ES-I3 (cell line): ENCODE measurements around the gene KRT17.
"Not testable (repeated sequence)": the region's sequence is repeated elsewhere in the genome, so short reads cannot be mapped to it uniquely, and the experiment has no call there.

Experiments
- H3K36me3 ChIP-seq: 2 replicates; pipeline ENCODE4 v1.6.1; 2013; ENCODE audit warnings: mild to moderate bottlenecking, low read length, control low read depth, moderate library complexity; ENCODE audit not compliant: insufficient read depth
- H3K4me1 ChIP-seq: 2 replicates; pipeline ENCODE4 v1.6.1; 2013; ENCODE audit warnings: mild to moderate bottlenecking, control low read depth, low read length; ENCODE audit not compliant: insufficient read depth
- H3K9ac ChIP-seq: 2 replicates; pipeline ENCODE4 v1.6.1; 2013; ENCODE audit warnings: low read depth, mild to moderate bottlenecking, low read length, moderate library complexity
- H3K9me3 ChIP-seq: 2 replicates; pipeline ENCODE4 v1.6.1; 2013; ENCODE audit warnings: mild to moderate bottlenecking, low read length, moderate library complexity; ENCODE audit not compliant: control insufficient read depth, insufficient read depth

Gene KRT17

DNA sequence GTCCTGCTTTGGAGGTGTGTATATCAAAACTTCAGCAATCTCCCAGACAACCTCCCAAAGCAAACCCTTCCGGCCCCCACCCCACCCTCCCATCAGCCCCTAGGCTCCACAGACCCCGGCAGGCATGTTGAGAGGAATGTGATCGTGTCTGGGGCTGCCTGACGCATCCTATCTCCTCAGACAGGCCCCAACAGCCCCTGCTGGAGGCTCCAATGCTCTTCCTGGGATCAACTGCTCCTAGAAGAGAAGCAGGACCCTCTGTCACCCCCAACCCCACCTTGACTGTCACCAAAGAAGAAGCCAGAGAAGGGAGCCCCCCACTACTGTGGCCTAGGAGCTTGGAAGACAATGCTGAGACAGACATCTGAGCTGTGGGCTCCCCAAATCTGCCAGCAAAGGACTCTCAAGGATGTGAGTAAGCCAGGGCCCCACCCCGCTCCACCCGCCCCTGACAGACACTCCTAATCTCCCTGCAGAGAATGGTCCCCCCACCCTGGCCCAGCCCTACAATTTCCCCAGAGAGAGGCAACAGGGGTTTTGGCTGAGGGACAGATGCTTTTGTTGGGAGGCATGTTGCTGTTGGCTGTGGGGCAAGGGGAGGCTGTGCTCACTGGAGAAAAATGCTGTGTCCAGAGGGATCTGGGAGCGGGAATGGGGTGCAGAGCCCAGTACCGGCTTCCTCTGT is 36.1 kb downstream of the KRT17 start:
- H3K9me3 ChIP-seq: no peaks in the 10 kb centered on the region
- no peaks in the 10 kb centered on the region for H3K36me3 ChIP-seq
- H3K9ac ChIP-seq: no peak overlapping the region
- H3K4me1 ChIP-seq: no peaks in the 10 kb centered on the region; the same call in 1 of the 2 replicates

DNA sequence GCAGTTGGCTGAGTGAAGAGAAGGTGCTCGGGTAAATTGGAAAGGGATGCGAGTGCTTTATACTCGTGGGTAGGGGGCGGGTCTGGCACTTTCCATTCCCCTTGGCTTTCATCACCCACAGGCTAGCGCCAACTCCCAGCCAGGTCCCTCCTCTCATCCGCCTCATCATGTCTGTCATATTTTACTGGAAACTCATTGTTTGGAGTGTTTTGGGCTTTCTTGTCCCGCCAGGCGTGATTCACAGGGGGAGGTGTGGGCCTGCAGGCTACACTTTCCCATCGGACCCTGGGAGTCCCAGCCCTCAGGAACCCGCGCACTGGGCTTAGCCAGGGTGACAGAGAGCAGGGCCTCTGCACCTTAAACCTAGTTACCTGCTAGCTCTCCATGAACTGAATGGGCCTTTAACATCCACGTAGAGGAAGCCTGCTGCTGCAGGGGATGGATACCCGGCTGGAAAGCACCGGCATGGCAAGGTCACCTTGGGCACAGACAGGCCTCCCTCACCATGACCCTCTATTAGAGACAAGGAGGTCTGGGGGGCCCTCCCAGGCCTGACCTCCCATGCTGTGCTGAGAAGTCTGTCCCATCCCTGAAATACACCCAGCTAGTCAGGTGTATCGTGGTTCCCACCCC is 37.4 kb downstream of the KRT17 start, which contains the start of gene KRT14:
Gene KRT14 (minus strand): TSS at position 33 of the 633 bp plus-strand sequence. CDS start 61 bp downstream, outside the sequence.
- H3K4me1 ChIP-seq: no peaks in the 10 kb centered on the region
- no peak within 1 kb of the TSS for H3K9ac ChIP-seq
- H3K9me3 ChIP-seq: no peaks in the 10 kb centered on the region
- H3K36me3 ChIP-seq: no peaks in the 10 kb centered on the region

DNA sequence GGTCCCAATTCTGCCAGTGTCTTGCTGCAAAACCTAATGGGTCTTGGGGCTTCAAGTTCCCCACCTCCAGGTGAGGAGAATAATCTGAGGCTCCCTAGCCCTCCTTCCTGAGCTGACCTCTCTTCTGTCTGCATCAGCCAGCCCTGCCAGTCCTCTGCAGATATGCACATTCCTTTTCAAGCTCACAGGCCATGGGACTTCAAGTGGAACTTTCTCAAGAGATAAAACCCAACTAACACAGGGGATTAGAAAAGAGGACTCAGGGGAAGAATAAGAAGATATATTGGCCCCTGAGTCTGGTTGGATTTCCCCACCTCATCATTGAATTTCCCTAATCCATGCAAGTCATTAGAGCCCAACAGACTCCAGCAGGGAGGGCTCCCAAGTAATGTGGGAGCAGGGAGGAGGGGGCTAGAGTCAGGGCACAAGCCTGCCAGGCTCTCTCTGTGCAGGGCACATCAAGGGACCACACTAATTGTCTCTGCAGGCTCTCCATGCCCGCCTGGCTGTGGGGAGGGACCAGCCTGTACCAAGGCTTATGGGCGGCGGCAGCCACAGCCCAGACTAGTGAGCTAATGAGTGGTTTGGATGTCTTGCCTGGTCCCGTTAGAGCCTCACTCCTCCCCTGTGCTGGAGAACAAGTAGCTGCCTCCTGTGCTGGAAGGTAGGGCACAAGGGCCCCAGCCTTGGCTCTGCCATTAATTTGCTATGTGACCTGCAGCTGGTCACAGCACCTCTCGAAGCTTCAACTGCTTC is 38.9 kb downstream of the KRT17 start:
- Histone ChIP-seq H3K9me3 (no peaks in the 10 kb centered on the region), H3K4me1 (no peaks in the 10 kb centered on the region), H3K9ac (no peak overlapping the region), H3K36me3 (no peaks in the 10 kb centered on the region)

DNA sequence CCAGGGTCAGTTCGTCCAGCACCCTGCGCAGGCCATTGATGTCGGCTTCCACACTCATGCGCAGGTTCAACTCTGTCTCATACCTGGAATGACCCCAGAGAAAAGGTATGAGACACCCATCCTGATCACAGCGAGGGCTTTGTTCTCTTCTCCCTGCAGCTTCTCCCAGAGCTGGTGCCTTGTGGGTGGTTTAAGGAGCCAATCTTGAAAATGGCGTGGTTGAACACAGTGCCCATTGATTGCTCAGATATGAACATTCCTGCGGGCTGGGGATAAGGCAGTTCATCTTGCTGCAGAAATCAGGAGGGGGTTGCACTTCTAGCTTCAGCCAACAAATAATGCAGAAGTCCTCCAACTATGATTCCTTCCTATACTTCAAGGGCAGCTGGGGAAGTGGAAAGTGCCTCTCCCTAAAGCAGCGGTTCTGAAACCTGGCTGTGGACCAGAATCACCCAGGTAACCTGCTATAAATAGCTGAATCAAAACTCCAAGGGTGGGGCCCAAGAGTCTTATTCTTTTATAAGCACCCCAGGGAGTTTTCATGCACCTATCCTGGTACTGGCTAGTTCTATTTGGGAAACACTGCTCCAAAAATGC is 39.9 kb downstream of the KRT17 start:
- not testable (repeated sequence) for H3K36me3 ChIP-seq, H3K9me3 ChIP-seq, H3K4me1 ChIP-seq, H3K9ac ChIP-seq

DNA sequence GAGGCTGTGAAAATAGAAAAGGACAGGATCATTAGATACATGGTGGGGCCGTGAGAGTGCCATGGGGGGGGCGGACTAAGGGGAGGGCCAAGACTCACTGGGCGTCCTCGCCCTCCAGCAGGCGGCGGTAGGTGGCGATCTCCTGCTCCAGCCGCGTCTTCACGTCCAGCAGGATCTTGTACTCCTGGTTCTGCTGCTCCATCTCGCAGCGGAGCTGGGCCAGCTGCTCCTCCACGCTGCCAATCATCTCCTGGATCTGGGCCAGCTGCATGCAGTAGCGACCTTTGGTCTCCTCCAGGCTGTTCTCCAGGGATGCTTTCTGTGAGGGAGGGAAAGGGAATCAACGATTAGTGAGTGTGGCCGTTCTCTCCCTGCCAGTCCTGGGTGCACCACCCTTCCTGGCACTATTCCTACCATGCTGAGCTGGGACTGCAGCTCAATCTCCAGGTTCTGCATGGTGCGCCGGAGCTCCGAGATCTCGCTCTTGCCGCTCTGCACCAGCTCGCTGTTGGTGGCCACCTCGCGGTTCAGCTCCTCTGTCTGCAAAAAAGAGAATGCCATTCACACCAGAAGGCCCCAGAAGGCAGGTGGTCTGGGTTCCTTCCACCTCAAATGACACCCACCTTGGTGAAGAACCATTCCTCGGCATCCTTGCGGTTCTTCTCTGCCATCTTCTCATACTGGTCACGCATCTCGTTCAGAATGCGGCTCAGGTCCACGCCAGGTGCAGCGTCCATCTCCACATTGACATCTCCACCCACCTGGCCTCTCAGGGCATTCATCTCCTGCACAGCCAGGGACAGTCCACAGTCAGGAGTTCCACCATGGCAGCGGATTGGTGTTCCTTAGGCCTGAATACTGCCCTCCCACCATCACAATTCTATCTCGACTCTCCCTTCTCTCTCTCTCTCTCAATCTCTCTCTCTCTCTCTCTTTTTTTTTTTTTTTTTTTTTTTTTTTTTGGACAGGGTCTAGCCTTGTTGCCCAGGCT is 40.9 kb downstream of the KRT17 start:
- H3K9ac ChIP-seq: no peak overlapping the region
- peaks cover 4% of the 10 kb centered on the region; the same call in 1 of the 2 replicates for H3K4me1 ChIP-seq
- no peaks in the 10 kb centered on the region for H3K36me3 ChIP-seq
- no peaks in the 10 kb centered on the region for H3K9me3 ChIP-seq

DNA sequence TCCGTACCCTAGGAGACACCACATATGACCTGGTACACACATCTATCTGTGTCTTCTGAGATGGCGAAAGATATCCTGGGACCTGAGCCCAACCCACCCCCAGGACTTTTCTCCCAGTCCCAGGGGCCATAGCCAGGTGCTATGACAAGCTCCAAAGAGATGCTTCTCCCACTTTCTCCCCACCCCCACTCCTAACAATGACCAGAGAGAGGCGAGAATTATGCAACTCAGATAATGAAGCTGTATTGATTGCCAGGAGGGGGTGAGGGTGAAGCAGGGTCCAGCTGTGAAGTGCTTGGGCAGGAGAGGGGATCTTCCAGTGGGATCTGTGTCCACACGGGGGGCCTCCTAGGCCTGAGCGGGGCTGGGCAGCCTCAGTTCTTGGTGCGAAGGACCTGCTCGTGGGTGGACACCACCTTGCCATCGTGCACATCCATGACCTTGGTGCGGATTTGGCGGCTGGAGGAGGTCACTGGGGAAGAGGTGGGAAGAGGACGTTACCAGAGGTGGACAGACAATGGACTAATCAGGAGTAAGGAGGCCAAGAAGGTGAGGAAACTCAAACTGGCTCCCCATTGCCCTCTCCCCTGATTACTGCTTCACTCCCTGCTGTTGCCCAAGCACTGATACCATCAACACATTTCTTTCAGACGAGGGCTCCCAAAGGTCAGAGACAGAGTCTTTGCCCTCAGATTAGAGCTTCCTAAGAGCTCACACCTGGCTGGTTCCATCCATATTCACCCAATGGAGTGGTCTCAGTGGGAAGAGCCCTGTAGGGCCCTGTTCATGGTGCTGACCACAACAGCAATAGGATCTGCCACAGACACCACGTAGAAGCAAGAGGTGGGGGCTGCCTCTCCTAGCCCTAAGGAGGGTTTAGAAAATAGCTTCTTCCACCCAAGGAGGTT is 42.1 kb downstream of the KRT17 start:
- not testable (repeated sequence) for H3K4me1 ChIP-seq, H3K9ac ChIP-seq, H3K36me3 ChIP-seq, H3K9me3 ChIP-seq

DNA sequence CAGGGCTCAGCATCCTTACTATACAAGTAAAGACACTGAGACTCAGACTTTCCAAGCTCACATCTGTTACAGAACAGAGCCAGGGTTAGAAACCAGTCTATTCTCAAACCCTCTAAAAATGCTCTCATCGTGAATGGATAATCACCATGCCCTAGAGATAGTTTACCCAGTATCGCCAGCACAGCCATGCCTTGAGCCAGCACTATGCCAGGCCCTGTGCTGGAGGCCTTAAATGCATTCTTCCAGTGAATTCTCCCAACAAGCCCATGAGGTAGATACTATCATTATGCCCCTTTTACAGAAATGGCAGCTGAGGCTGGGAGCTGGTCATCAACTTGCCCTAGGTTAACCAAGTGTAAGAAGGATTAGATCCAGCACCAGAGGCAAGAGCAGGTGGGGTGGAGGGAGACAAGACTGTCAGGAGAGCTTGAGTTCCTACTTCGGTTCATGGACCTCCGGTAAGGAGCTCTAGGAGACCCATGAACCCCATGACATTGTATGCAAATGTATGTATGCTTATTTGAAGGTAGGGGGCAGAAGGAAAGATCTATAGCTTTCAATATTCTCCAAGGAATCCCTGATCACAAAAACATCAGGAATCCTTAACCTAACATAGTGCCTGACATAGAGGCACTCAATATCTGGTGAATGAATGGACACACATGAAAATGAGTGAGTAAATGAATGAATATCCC is 42.9 kb downstream of the KRT17 start:
- Histone ChIP-seq H3K9ac (no peak overlapping the region), H3K9me3 (no peaks in the 10 kb centered on the region), H3K4me1 (peaks cover 4% of the 10 kb centered on the region; the same call in 1 of the 2 replicates), H3K36me3 (no peaks in the 10 kb centered on the region)

DNA sequence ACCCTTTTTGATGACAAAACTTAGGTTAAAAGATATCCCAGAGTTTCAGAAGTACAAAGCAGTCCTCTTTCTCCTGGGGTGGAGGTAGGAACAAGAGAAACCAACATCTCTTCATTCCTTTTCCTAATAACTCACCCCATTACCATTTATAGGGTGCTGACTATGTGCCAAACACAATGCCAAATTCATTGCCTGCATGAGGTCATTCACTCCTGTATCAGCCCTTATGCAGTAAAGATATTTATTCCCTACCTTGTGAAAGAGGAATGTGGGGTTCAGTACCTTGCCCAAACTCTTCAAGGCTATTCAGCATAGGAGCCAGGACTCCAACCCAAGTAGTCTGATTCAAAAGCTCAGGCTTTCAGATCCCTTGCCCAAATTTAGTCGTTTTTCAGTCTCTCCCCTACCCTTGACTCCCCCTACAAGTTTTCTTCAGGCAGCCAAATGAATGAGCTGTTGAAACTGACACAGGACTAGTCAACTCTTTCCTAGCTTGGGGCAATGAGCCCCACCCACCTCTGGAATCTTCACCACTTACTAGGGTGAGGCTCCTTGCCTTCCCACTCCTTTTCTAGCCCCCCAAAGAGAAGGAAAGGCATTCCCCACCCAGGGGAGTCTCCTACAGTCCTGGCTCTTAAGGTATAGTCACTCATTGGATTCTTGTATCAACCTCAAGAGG is 43.5 kb downstream of the KRT17 start:
- Histone ChIP-seq H3K9ac (no peak overlapping the region), H3K36me3 (no peaks in the 10 kb centered on the region), H3K9me3 (no peaks in the 10 kb centered on the region), H3K4me1 (peaks cover 4% of the 10 kb centered on the region; the same call in 1 of the 2 replicates)

DNA sequence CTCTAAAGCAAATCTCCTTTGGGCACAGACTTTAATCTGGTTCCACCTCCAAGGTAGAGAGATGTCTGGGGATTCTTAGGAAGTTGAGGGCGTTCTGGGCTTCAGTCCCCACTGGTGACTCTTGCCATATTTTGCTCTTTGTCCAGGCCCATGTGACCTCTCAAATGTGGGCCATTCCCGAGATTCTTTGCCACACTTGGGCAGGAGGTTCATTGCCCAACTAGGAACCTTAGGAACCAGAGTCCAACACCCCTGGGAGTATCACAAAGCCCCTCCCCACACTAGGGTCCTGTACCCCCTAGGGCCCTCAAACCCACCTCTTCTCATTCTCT is 44.2 kb downstream of the KRT17 start:
- H3K36me3 ChIP-seq: no peaks in the 10 kb centered on the region
- H3K9ac ChIP-seq: no peak overlapping the region
- H3K4me1 ChIP-seq: peaks cover 4% of the 10 kb centered on the region; the same call in 1 of the 2 replicates
- no peaks in the 10 kb centered on the region for H3K9me3 ChIP-seq

DNA sequence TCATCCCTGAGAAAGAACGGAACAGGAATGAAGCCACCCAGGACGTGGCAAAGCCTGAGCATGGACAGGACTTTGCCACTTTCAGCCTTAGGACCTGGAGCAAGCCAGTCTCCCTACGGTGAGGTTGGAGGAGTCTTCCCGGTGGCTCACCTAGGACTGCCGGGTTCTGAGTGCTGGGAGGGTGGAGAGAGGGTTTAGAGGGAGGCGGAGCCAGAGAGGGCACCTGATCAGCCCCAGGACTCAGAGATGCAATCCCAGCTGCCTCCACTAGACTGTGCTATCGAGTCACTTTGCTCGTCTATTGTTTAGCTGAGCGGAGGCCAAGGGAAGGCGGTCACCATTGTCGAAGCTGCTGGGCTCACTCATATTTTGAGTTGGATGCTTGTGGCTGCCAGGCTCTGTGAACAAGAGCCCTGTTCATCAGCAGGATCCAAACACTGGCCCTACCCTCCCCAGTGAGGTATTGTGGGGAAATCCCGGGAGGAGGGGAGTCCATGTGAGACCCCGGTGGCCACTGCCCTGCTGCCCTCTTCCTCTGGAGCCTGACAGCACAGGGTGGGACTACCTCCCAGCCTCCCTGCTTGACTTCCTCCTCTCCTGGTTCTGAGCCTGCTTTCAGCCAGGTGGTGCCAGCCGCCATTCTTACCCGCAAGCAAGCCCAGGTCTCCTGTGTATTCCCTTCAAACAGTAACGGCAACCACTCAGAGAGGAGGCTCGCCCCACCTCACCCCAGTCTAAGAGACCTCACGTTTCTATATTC is 44.7 kb downstream of the KRT17 start:
- Histone ChIP-seq H3K9me3 (no peaks in the 10 kb centered on the region), H3K4me1 (peaks cover 4% of the 10 kb centered on the region; the same call in 1 of the 2 replicates), H3K9ac (peak overlapping the region; percentile 18; the same call in 1 of the 2 replicates), H3K36me3 (no peaks in the 10 kb centered on the region)

DNA sequence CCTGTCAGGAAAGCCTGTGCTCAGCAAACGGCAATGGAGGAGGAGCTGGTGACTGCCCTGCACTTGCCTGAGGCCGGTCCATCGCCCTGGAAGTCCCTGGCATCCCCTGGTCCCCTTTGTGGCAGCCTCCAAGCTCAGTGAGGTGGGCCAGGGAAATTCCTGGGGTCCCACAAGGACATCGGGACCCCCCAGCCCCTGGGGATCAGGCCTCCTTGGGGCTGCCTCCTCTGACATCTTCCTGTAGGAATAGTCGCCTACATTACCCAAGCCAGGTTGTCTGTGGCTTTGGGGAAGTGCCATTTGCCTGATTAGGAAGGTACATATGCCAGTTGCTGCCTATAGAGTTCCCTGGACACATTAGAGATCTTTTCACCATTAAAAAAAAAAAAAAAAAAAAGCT is 45.4 kb downstream of the KRT17 start:
- H3K9me3 ChIP-seq: no peaks in the 10 kb centered on the region
- H3K9ac ChIP-seq: peak overlapping the region; percentile 18; the same call in 1 of the 2 replicates
- H3K4me1 ChIP-seq: peaks cover 4% of the 10 kb centered on the region; the same call in 1 of the 2 replicates
- H3K36me3 ChIP-seq: no peaks in the 10 kb centered on the region
